Memory B cell (primary cell): ENCODE data around the gene TMEM245.

Experiments used
- ATAC-seq: fragments of 150-1000 bp; cut with Tn5 transposase; 2 replicates; pipeline ENCODE4 v1.10.0; 2021; ENCODE audit warnings: low read depth, mild to moderate bottlenecking, moderate library complexity
- DNase-seq, 2 donors: peaks; one replicate each; pipeline ENCODE4 v3.0.0; 2022; ENCODE audit warnings: low spot score in 2 of 2
- H3K27ac Mint-ChIP-seq: one replicate; pipeline ENCODE4 v1.8.0; 2022; ENCODE audit warnings: mild to moderate bottlenecking, moderate library complexity, mixed read lengths
- H3K27me3 Mint-ChIP-seq: one replicate; pipeline ENCODE4 v1.8.0; 2022; ENCODE audit warnings: mixed read lengths
- H3K36me3 Mint-ChIP-seq: one replicate; pipeline ENCODE4 v1.8.0; 2022; ENCODE audit warnings: mild to moderate bottlenecking, mixed read lengths
- H3K4me1 Mint-ChIP-seq: one replicate; pipeline ENCODE4 v1.8.0; 2022; ENCODE audit warnings: mixed read lengths
- H3K4me3 Mint-ChIP-seq: one replicate; pipeline ENCODE4 v1.8.0; 2022; ENCODE audit warnings: mild to moderate bottlenecking, moderate library complexity, mixed read lengths
- H3K9me3 Mint-ChIP-seq: one replicate; pipeline ENCODE4 v1.8.0; 2022; ENCODE audit warnings: mixed read lengths

The TMEM245 gene

GRCh38 chr9:109050444-109050843, 69.3 kb downstream of the TMEM245 start:
- ATAC-seq, result no peak
- Mint-ChIP-seq H3K4me3 (no peak overlapping the region), H3K4me1 (no peaks in the 10 kb centered on the region), H3K27me3 (no peaks in the 10 kb centered on the region), H3K9me3 (no peaks in the 10 kb centered on the region), H3K36me3 (peaks cover 51% of the 10 kb centered on the region), H3K27ac (no peak overlapping the region)
- DNase-seq, result no peak

GRCh38 chr9:109048822-109049221, 70.9 kb downstream of the TMEM245 start:
- Mint-ChIP-seq H3K4me1 (no peaks in the 10 kb centered on the region), H3K4me3 (no peak overlapping the region), H3K9me3 (peaks cover 3% of the 10 kb centered on the region), H3K27me3 (no peaks in the 10 kb centered on the region), H3K36me3 (peaks cover 49% of the 10 kb centered on the region), H3K27ac (no peak overlapping the region)
- no peak for DNase-seq
- no peak for ATAC-seq

GRCh38 chr9:109047259-109047658, 72.5 kb downstream of the TMEM245 start:
- ATAC-seq (no peak), DNase-seq (no peak)
- peaks cover 6% of the 10 kb centered on the region for H3K9me3 Mint-ChIP-seq
- H3K36me3 Mint-ChIP-seq, result peaks cover 53% of the 10 kb centered on the region
- no peaks in the 10 kb centered on the region for H3K27me3 Mint-ChIP-seq
- no peak overlapping the region for H3K4me3 Mint-ChIP-seq
- H3K27ac Mint-ChIP-seq, result no peak overlapping the region
- no peaks in the 10 kb centered on the region for H3K4me1 Mint-ChIP-seq

GRCh38 chr9:109046346-109046745, 73.4 kb downstream of the TMEM245 start:
- Mint-ChIP-seq H3K27ac (no peak overlapping the region), H3K27me3 (no peaks in the 10 kb centered on the region), H3K4me3 (no peak overlapping the region), H3K9me3 (peaks cover 6% of the 10 kb centered on the region), H3K4me1 (no peaks in the 10 kb centered on the region), H3K36me3 (peaks cover 50% of the 10 kb centered on the region)
- DNase-seq (no peak), ATAC-seq (no peak)

GRCh38 chr9:109043578-109043977, 76.2 kb downstream of the TMEM245 start:
- Mint-ChIP-seq H3K27ac (no peak overlapping the region), H3K4me3 (no peak overlapping the region), H3K27me3 (no peaks in the 10 kb centered on the region), H3K9me3 (peaks cover 6% of the 10 kb centered on the region), H3K36me3 (peaks cover 43% of the 10 kb centered on the region), H3K4me1 (no peaks in the 10 kb centered on the region)
- ATAC-seq (no peak), DNase-seq (no peak)

GRCh38 chr9:109040571-109040970, 79.2 kb downstream of the TMEM245 start:
- H3K36me3 Mint-ChIP-seq, result peaks cover 38% of the 10 kb centered on the region
- no peaks in the 10 kb centered on the region for H3K27me3 Mint-ChIP-seq

GRCh38 chr9:109039539-109039938, 80.2 kb downstream of the TMEM245 start:
- peaks cover 6% of the 10 kb centered on the region for H3K9me3 Mint-ChIP-seq
- no peak overlapping the region for H3K4me3 Mint-ChIP-seq
- peaks cover 35% of the 10 kb centered on the region for H3K36me3 Mint-ChIP-seq
- no peaks in the 10 kb centered on the region for H3K27me3 Mint-ChIP-seq
- H3K4me1 Mint-ChIP-seq, result no peaks in the 10 kb centered on the region
- peak overlapping the region; percentile 4 for H3K27ac Mint-ChIP-seq
- ATAC-seq (no peak), DNase-seq (no peak)

More at GRCh38 chr9:109040571-109040970, 79.2 kb downstream of the TMEM245 start:
- H3K9me3 Mint-ChIP-seq, result peaks cover 6% of the 10 kb centered on the region
- no peak for DNase-seq
- H3K4me1 Mint-ChIP-seq, result no peaks in the 10 kb centered on the region
- H3K27ac Mint-ChIP-seq, result no peak overlapping the region
- no peak overlapping the region for H3K4me3 Mint-ChIP-seq
- ATAC-seq, result no peak

- no peaks in the 10 kb centered on the region for H3K4me1 Mint-ChIP-seq
- ATAC-seq, result no peak
- no peak overlapping the region for H3K27ac Mint-ChIP-seq
- no peak overlapping the region for H3K4me3 Mint-ChIP-seq
- no peaks in the 10 kb centered on the region for H3K27me3 Mint-ChIP-seq
- no peak for DNase-seq
- H3K36me3 Mint-ChIP-seq, result peaks cover 36% of the 10 kb centered on the region
- H3K9me3 Mint-ChIP-seq, result no peaks in the 10 kb centered on the region
Observed at GRCh38 chr9:109037946-109038715, 81.6 kb downstream of the TMEM245 start.

- ATAC-seq, result no peak
- Mint-ChIP-seq H3K4me3 (no peak overlapping the region), H3K27me3 (no peaks in the 10 kb centered on the region), H3K36me3 (peaks cover 33% of the 10 kb centered on the region), H3K27ac (no peak overlapping the region), H3K4me1 (no peaks in the 10 kb centered on the region), H3K9me3 (no peaks in the 10 kb centered on the region)
- no peak for DNase-seq
Observed at GRCh38 chr9:109036744-109037680, 82.7 kb downstream of the TMEM245 start.

GRCh38 chr9:109035684-109036423, 83.9 kb downstream of the TMEM245 start:
- Mint-ChIP-seq H3K4me1 (no peaks in the 10 kb centered on the region), H3K36me3 (peaks cover 31% of the 10 kb centered on the region)
- no peak for ATAC-seq

GRCh38 chr9:109033941-109034700, 85.6 kb downstream of the TMEM245 start:
- no peak overlapping the region for H3K27ac Mint-ChIP-seq
- H3K4me1 Mint-ChIP-seq, result no peaks in the 10 kb centered on the region
- DNase-seq (no peak), ATAC-seq (no peak)
- H3K27me3 Mint-ChIP-seq, result no peaks in the 10 kb centered on the region
- no peaks in the 10 kb centered on the region for H3K9me3 Mint-ChIP-seq
- H3K36me3 Mint-ChIP-seq, result peaks cover 25% of the 10 kb centered on the region
- no peak overlapping the region for H3K4me3 Mint-ChIP-seq

More at GRCh38 chr9:109035684-109036423, 83.9 kb downstream of the TMEM245 start:
- H3K9me3 Mint-ChIP-seq, result no peaks in the 10 kb centered on the region
- DNase-seq, result no peak
- no peaks in the 10 kb centered on the region for H3K27me3 Mint-ChIP-seq
- H3K4me3 Mint-ChIP-seq, result no peak overlapping the region
- no peak overlapping the region for H3K27ac Mint-ChIP-seq

GRCh38 chr9:109031241-109031640, 88.5 kb downstream of the TMEM245 start:
- no peak for ATAC-seq
- Mint-ChIP-seq H3K4me3 (no peak overlapping the region), H3K9me3 (no peaks in the 10 kb centered on the region), H3K27me3 (no peaks in the 10 kb centered on the region), H3K27ac (no peak overlapping the region), H3K36me3 (peaks cover 22% of the 10 kb centered on the region), H3K4me1 (no peaks in the 10 kb centered on the region)
- no peak for DNase-seq

GRCh38 chr9:109030426-109030825, 89.3 kb downstream of the TMEM245 start:
- Mint-ChIP-seq H3K27ac (no peak overlapping the region), H3K36me3 (peaks cover 27% of the 10 kb centered on the region), H3K4me3 (no peak overlapping the region), H3K9me3 (no peaks in the 10 kb centered on the region), H3K4me1 (no peaks in the 10 kb centered on the region), H3K27me3 (no peaks in the 10 kb centered on the region)
- DNase-seq (no peak), ATAC-seq (no peak)
